ENCODE data around the gene SCAMP1. TPM values are rescaled to one million over a fixed set of nuclear protein-coding genes. Genes with fewer than 3 reads are reported as not detected.

The SCAMP1 gene
- total and polyA plus RNA-seq, 2 experiments from 2014 or later = 22.4 to 47.6 TPM

- TF ChIP-seq EZH2phosphoT487 (IDR thresholded peaks at IDR 0.05; ENCODE audit: low read depth, severe bottlenecking, unreplicated experiment) (no peak), EZH2 (IDR thresholded peaks at IDR 0.05; ENCODE audit: borderline replicate concordance) (no peak)
- TF ChIP-seq, protein P1, sequence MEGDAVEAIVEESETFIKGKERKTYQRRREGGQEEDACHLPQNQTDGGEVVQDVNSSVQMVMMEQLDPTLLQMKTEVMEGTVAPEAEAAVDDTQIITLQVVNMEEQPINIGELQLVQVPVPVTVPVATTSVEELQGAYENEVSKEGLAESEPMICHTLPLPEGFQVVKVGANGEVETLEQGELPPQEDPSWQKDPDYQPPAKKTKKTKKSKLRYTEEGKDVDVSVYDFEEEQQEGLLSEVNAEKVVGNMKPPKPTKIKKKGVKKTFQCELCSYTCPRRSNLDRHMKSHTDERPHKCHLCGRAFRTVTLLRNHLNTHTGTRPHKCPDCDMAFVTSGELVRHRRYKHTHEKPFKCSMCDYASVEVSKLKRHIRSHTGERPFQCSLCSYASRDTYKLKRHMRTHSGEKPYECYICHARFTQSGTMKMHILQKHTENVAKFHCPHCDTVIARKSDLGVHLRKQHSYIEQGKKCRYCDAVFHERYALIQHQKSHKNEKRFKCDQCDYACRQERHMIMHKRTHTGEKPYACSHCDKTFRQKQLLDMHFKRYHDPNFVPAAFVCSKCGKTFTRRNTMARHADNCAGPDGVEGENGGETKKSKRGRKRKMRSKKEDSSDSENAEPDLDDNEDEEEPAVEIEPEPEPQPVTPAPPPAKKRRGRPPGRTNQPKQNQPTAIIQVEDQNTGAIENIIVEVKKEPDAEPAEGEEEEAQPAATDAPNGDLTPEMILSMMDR (IDR thresholded peaks at IDR 0.05; ENCODE audit: poor library complexity) = no peak
- Histone ChIP-seq H3K27ac (peak overlapping the region; percentile 59), H3K79me2 (peaks cover 40% of the 10 kb centered on the region), H3K27me3 (no peaks in the 10 kb centered on the region), H3K4me1 (ENCODE audit: insufficient read depth) (peaks cover 64% of the 10 kb centered on the region), H3K4me3 (peak overlapping the region; percentile 7), H3K9me3 (ENCODE audit: low read depth) (no peaks in the 10 kb centered on the region), H2AFZ (no peak overlapping the region), H3K4me2 (peak overlapping the region; percentile 74), H4K20me1 (ENCODE audit: insufficient read depth, poor library complexity, severe bottlenecking) (no peaks in the 10 kb centered on the region), H3K9me2 (replicated peaks; ENCODE audit: insufficient read depth) (no peaks in the 10 kb centered on the region), H3K36me3 (replicated peaks; ENCODE audit: insufficient read depth, low read depth) (no peaks in the 10 kb centered on the region)
- no peak for DNase-seq (ENCODE audit: low spot score)
- WGBS (ENCODE audit: low lambda C conversion rate, missing lambda C conversion rate) = 64% methylated on average over 18 of the region's 18 CpGs
Measured at GRCh38 chr5:78509145-78509865, 148.9 kb downstream of the SCAMP1 start.

DNA sequence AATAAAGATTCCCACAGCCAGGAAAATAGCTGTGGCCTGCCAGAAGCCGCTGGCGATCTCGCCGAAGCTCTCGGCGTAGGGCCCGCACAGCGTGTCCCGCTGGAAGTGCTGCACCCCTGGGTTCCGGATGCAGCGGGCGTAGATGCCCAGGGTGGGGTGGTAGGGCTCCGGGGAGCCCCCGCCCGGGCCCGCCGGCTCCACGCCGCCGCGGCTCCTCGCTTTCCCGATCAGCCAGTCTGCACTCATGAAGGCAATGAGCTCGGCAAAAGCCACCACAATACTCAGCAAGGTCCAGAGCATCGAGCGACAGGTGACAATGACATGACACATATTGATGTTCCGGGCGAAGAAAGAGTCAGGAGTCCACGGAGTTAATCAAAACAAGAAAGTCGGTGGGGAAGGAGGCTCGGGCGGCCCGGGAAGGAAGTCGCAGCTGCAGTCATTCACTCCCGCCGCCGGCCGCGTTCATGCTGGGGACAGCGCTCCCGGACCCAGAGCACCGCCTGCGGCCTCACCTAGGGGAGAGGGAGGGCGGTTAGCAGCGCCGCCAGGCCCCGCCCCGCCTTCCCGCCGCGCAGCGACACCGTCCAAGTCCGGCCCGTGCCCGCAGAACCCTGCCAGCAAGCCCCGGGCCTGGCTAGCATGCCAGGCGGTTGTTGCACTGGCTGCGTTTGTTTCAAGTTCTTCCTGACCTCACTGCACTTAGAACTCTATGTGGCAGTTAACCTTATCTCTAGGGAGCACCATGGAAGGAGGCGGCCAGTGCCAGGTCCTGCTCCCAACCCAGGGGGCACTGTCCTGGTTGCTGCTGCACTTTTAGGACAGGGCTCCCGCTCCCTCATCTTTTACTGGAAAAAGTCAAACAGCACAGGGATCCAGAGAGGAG, 149.7 kb downstream of the SCAMP1 start:
- Histone ChIP-seq H3K9me2 (replicated peaks; ENCODE audit: insufficient read depth) (no peaks in the 10 kb centered on the region), H3K4me1 (ENCODE audit: insufficient read depth) (peaks cover 56% of the 10 kb centered on the region), H3K79me2 (peaks cover 38% of the 10 kb centered on the region), H3K4me2 (peak overlapping the region; percentile 74), H3K4me3 (no peak overlapping the region), H3K9me3 (ENCODE audit: low read depth) (no peaks in the 10 kb centered on the region), H3K27me3 (no peaks in the 10 kb centered on the region), H2AFZ (peak overlapping the region; percentile 2), H4K20me1 (ENCODE audit: insufficient read depth, poor library complexity, severe bottlenecking) (no peaks in the 10 kb centered on the region), H3K27ac (peak overlapping the region; percentile 5), H3K36me3 (replicated peaks; ENCODE audit: insufficient read depth, low read depth) (no peaks in the 10 kb centered on the region)
- WGBS (ENCODE audit: low lambda C conversion rate, missing lambda C conversion rate) = 45% methylated on average over 54 of the region's 61 CpGs
- peak; percentile 61 for DNase-seq (ENCODE audit: low spot score)
- no peak for TF ChIP-seq EZH2phosphoT487 (IDR thresholded peaks at IDR 0.05; ENCODE audit: low read depth, severe bottlenecking, unreplicated experiment)
- TF ChIP-seq, protein P1 (IDR thresholded peaks at IDR 0.05; ENCODE audit: poor library complexity) = peak; percentile 24

DNA sequence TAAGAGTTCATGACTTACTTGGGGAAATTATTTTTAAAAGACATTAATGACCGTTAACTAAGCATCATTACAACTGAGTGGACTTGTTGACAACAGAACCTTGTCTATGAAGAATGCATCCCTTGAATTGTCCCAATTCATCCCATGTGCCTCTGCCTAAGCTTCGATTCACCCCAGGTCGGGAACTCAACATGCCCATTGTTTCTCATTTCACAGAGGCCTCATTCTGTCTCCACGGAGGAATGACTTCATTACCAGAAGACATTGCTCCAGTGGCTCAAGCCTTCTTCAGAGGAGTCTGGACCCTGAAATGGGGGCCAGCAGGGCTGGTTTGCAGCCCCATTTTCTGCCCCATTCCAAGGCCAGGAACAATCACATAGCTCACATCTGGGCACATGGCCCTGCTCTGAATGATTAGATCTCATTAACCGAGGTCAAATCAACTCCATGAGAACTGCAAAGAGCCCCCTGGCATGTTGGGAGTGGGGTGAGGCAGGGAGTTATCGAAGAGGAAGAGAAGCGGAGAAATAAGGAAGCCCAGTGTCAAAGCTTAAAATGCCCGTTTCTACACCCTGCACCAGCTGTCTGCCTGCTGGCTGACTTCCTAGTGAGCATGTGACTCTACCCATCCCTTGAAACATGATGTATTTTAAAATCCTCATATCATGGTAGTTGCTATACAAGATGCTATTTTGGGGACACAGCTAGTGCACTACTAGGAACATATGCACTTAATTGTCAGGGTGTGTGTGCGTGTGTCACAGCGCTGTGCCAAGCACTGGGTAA, 150.9 kb downstream of the SCAMP1 start:
- no peak for TF ChIP-seq EZH2phosphoT487 (IDR thresholded peaks at IDR 0.05; ENCODE audit: low read depth, severe bottlenecking, unreplicated experiment)
- TF ChIP-seq EZH2 (IDR thresholded peaks at IDR 0.05; ENCODE audit: borderline replicate concordance) = no peak
- TF ChIP-seq, protein P1 (IDR thresholded peaks at IDR 0.05; ENCODE audit: poor library complexity) = no peak
- H3K79me2 ChIP-seq = peaks cover 36% of the 10 kb centered on the region
- peaks cover 48% of the 10 kb centered on the region for H3K4me1 ChIP-seq (ENCODE audit: insufficient read depth)
- H3K9me3 ChIP-seq (ENCODE audit: low read depth) = no peaks in the 10 kb centered on the region
- 90% methylated on average over 10 of the region's 10 CpGs for WGBS (ENCODE audit: low lambda C conversion rate, missing lambda C conversion rate)
- H3K27me3 ChIP-seq = no peaks in the 10 kb centered on the region
- H2AFZ ChIP-seq = no peak overlapping the region
- H3K4me2 ChIP-seq = no peak overlapping the region
- no peak for DNase-seq (ENCODE audit: low spot score)
- no peak overlapping the region for H3K4me3 ChIP-seq
- H4K20me1 ChIP-seq (ENCODE audit: insufficient read depth, poor library complexity, severe bottlenecking) = no peaks in the 10 kb centered on the region
- no peaks in the 10 kb centered on the region for H3K9me2 ChIP-seq (replicated peaks; ENCODE audit: insufficient read depth)
- no peak overlapping the region for H3K27ac ChIP-seq
- no peaks in the 10 kb centered on the region for H3K36me3 ChIP-seq (replicated peaks; ENCODE audit: insufficient read depth, low read depth)

Data from hepatocyte (in vitro differentiated cells).